CD1c-positive myeloid dendritic cell (primary cell): Measurements from ENCODE around the gene ACVR1C.

Experiments used
- DNase-seq: peaks from one replicate; pipeline ENCODE4 v3.0.0-alpha.2; 2016; ENCODE audit errors: extremely low spot score

ACVR1C gene

DNA sequence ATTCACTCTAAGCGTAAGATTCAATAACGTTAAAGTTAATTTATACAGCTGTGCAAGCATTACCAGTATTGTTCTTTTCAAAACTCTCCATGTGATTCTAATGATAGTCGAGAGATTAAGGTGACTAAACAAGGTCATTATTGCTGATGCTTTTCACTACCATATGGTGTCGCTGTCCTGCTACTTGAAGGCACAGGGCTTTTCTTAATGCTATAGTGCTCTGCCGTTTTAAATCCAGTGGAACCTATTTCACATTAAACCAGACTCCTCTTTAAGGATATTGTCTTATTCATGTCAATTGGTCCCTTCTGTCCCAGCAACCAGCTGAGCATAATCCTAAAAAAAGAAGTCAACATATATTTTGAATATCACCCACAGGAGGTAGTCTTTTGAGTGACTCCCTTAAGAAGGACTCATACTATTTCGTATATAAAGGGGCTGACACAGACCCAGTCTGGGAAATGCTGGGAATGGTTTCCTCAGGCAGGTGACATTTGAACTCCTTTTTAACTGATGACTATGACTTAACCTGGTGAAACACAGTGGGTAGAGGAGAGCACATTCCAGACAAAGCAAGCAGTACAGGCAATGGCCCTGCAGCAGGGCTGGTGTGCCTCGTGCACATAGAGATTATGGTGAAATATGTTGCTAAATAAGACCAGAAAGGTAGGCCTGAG is 130.9 kb downstream of the ACVR1C start:
- peak; percentile 66 for DNase-seq

- DNase-seq: peak; percentile 65
Observed at GRCh38 chr2:157492189-157492773, 136.4 kb downstream of the ACVR1C start.

DNA sequence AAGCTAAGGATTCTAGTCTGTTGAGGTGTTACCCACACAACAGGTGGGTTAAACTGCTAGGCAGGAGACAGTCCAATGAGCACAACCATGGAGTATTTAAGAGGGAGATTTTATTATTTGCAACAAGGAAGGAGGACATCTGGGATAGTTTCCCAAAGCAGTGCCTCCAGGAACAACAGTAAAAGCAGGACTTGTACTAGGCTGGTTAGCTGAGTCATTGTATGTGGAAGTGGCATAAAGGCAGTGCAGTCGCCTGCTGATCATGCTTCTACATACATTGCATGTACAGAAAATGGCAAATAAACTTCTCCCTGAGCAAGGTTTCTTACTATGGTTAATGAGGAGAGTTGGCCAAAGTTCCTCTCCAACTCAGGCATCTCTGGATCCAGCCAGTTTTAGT is 138.7 kb downstream of the ACVR1C start:
- peak; percentile 28 for DNase-seq

- DNase-seq: no peak
Observed at GRCh38 chr2:157488877-157489276, 139.8 kb downstream of the ACVR1C start.

DNA sequence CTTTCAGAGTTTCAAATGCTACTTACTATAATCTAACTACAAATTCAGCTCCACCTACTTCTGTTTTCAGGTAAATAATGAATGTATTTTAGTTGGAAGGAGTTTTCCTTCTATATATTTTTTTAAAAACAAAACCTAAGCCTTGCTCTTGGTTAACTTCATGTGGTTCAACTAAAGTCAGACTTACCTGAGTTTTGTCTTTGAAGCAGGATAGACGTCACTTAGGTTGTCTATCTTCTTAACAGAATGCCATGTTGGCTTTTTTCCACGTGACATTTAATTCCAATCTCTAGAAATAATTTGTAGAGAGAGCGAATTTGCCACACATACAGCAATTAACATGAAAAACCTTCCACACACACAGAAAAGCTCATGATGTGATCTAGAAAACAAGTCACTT is 140.9 kb downstream of the ACVR1C start:
- no peak for DNase-seq

GRCh38 chr2:157487271-157487610 is 141.4 kb downstream of the ACVR1C start:
- no peak for DNase-seq

- DNase-seq: no peak
Observed at GRCh38 chr2:157486596-157487270, 141.9 kb downstream of the ACVR1C start.

GRCh38 chr2:157480182-157480961 is 148.3 kb downstream of the ACVR1C start:
- DNase-seq: no peak

DNA sequence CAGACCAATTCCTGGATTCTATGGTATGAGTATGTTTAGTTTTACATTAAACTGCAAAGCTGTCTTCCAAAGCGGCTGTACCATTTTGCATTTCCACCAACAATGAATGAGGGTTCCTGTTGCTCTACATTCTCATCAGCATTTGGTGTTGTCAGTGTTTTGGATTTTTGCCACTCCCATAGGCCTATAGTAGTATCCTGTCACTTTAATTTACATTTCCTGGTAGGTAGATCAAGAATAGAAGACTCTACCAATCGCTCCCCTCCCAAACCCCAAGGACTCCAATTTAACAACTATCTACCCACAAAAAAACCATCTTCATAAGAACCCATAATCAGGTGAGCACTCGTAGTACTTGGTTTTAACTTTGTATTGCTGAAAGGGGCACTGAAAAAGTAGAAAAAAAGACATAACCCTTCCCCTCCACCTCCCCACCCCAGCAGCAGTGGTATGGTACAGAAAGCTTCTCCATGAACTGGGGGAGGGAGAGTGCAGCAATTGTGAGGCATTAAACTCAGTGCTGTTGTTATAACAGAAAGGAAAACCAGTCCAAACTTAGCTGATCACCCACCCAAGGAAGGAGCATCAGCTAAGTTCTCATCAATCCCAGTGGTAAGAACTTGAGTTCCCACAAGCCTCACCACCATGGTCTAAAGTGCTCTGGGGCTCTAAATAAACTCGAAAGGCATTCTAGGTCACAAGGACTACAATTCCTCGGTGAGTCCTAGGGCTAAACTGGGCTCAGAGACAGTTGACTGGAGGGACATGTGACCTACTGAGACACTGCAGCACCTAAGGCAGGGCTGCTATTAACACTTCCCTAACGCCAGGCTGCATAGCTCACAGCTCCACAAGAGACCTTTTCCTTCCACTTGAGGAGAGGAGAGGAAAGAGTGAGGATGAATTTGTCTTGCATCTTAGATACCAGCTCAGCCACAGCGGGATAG is 149.3 kb downstream of the ACVR1C start:
- peak; percentile 15 for DNase-seq

DNA sequence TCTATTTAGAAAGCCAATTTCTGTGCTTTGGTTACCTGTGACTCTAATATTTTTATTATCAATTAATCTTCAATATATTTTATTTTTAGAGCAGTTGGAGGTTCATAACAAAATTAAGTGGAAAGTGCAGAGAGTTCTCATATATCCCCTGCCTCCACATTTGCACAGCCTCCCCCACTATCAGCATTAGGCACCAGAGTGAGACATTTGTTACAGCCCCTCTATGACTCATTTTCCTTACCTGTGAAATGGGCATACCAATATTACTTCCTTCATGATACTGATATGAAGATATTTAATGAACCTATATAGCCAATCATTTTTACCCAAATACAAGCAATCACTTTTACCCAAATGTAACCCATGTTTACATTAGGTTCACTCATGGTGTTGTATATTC is 150.7 kb downstream of the ACVR1C start:
- no peak for DNase-seq

DNA sequence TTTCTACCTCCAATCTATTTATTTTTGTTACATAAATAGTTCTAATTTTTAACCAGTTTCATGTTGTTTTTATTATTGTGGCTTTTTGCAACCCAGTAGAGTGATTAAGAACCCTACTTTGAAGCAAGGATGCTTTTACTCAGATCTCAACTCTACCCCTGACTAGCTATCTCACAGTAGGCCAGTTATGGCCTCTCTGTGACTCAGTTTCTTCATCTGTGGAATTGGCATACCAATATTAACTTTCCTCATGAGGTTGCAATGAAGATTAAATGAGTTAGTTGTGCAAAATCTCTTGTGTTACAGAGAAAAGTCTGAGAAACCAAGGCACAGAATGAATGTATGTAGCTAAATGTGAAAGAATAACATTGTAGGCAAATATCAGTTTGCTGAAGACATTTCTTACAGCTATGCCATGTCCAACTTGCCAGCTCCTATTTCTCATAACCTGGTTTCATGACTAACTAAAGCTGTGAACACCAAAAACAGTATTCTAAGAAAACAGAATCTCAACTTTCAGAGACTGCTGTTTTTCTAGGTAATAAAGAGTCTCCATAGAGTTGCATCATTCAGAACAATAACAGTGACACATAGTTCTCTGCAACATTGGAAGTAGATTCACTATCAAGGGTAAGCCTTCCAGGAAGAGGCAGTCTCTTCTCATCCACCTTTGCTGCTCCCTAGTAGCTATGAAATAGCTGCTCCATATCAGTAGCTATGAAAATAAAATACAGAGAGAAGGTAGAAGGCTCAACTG is 151.5 kb downstream of the ACVR1C start:
- no peak for DNase-seq
